IMR-90 (cell line): ENCODE results near the gene PDYN. TPM values are rescaled to one million over a fixed set of nuclear protein-coding genes. Genes with fewer than 3 reads are reported as not detected.

Experiments
- ATAC-seq: fragments of 200-7000 bp; cut with Tn5 transposase; 2 replicates; pipeline ENCODE4 v1.9.1; 2020; ENCODE audit warnings: low read depth, mild to moderate bottlenecking, moderate library complexity
- BruUV-seq: library from RNA; stranded (reverse); fragments of 400-500 nt; replicated peaks from 2 replicates; lab custom pipeline; 2021; lab: Mats Ljungman, UMichigan
- CTCF ChIA-PET: fragments of 300-600 bp; formaldehyde crosslinking; extraction: SDS; loops from one replicate; lab custom pipeline; 2021; ENCODE audit warnings: antibody characterized with exemption; lab: Yijun Ruan, JAX
- POLR2A ChIA-PET: fragments of 300-600 bp; sonication (Branson Sonifier 250); formaldehyde crosslinking; loops from one replicate; lab custom pipeline; 2022; ENCODE audit warnings: antibody characterized with exemption; ENCODE audit not compliant: unreplicated experiment; lab: Charles Lee
- DNase-seq: peaks from one replicate; pipeline ENCODE4 v3.0.0; 2013
- H2AFZ ChIP-seq: replicated peaks from 2 replicates; pipeline ENCODE3; 2013; ENCODE audit warnings: low read length, mild to moderate bottlenecking; ENCODE audit not compliant: poor library complexity
- H2AK5ac ChIP-seq: 2 replicates; pipeline ENCODE4 v1.6.1; 2013; ENCODE audit warnings: low read depth, low read length, inconsistent platforms
- H2AK9ac ChIP-seq: replicated peaks from 2 replicates; pipeline ENCODE3; 2013; ENCODE audit warnings: mild to moderate bottlenecking, low read depth, low read length, moderate library complexity; ENCODE audit not compliant: poor library complexity
- H2BK120ac ChIP-seq: 2 replicates; pipeline ENCODE4 v1.6.1; 2013; ENCODE audit warnings: low read depth, low read length, inconsistent platforms
- H2BK15ac ChIP-seq: 3 replicates; pipeline ENCODE4 v1.6.1; 2013; ENCODE audit warnings: low read depth, low read length, inconsistent platforms
- H2BK20ac ChIP-seq: 2 replicates; pipeline ENCODE4 v1.6.1; 2013; ENCODE audit warnings: low read depth, mild to moderate bottlenecking, inconsistent platforms, low read length, moderate library complexity
- H2BK5ac ChIP-seq: 2 replicates; pipeline ENCODE4 v1.6.1; 2013; ENCODE audit warnings: mild to moderate bottlenecking, low read depth, low read length, inconsistent platforms; ENCODE audit not compliant: poor library complexity, severe bottlenecking
- H3K14ac ChIP-seq: replicated peaks from 2 replicates; pipeline ENCODE4 v1.6.1; 2013; ENCODE audit warnings: low read depth, low read length, inconsistent platforms
- H3K18ac ChIP-seq: 2 replicates; pipeline ENCODE4 v1.6.1; 2013; ENCODE audit warnings: low read depth, low read length, control low read depth
- H3K23ac ChIP-seq: 2 replicates; pipeline ENCODE4 v1.6.1; 2013; ENCODE audit warnings: low read depth, low read length, inconsistent platforms
- H3K27ac ChIP-seq: 2 replicates; pipeline ENCODE4 v1.5.1; 2013; ENCODE audit warnings: mild to moderate bottlenecking, control low read depth, low read length; ENCODE audit not compliant: insufficient read depth
- H3K27me3 ChIP-seq: 2 replicates; pipeline ENCODE4 v1.6.1; 2013; ENCODE audit warnings: low read length; ENCODE audit not compliant: control insufficient read depth, insufficient read depth
- H3K36me3 ChIP-seq: 2 replicates; pipeline ENCODE4 v1.6.1; 2013; ENCODE audit warnings: low read length, mixed read lengths; ENCODE audit not compliant: control insufficient read depth, insufficient read depth
- H3K4ac ChIP-seq: 2 replicates; pipeline ENCODE4 v1.6.1; 2013; ENCODE audit warnings: low read depth, low read length, inconsistent platforms
- H3K4me1 ChIP-seq: 2 replicates; pipeline ENCODE4 v1.6.1; 2013; ENCODE audit warnings: low read length, mixed read lengths; ENCODE audit not compliant: control insufficient read depth, insufficient read depth
- H3K4me2 ChIP-seq: 2 replicates; pipeline ENCODE4 v1.6.1; 2013; ENCODE audit warnings: low read depth, mild to moderate bottlenecking, control low read depth, low read length, moderate library complexity
- H3K4me3 ChIP-seq: 2 replicates; pipeline ENCODE4 v1.5.1; 2013; ENCODE audit warnings: low read depth, mild to moderate bottlenecking, control low read depth, low read length, moderate library complexity; ENCODE audit not compliant: insufficient read depth
- H3K56ac ChIP-seq: 2 replicates; pipeline ENCODE4 v1.6.1; 2013; ENCODE audit warnings: low read length, inconsistent platforms; ENCODE audit not compliant: insufficient read depth; ENCODE audit errors: extremely low read depth
- H3K79me1 ChIP-seq, 2 experiments: 2 replicates each; pipeline ENCODE4 v1.6.1; 2013; ENCODE audit warnings: low read length in 2 of 2, inconsistent platforms in 1 of 2, low read depth in 1 of 2
- H3K9ac ChIP-seq: 2 replicates; pipeline ENCODE4 v1.6.1; 2013; ENCODE audit warnings: low read depth, low read length, control low read depth
- H3K9me1 ChIP-seq: 2 replicates; pipeline ENCODE4 v1.6.1; 2013; ENCODE audit warnings: low read length, inconsistent platforms; ENCODE audit not compliant: insufficient read depth
- H3K9me3 ChIP-seq: 2 replicates; pipeline ENCODE4 v1.6.1; 2013; ENCODE audit warnings: low read length; ENCODE audit not compliant: control insufficient read depth, insufficient read depth
- H4K20me1 ChIP-seq: 2 replicates; pipeline ENCODE4 v1.6.1; 2013; ENCODE audit warnings: low read length, inconsistent platforms; ENCODE audit not compliant: insufficient read depth
- H4K5ac ChIP-seq: 2 replicates; pipeline ENCODE4 v1.6.1; 2013; ENCODE audit warnings: mild to moderate bottlenecking, low read depth, low read length, control low read depth
- H4K8ac ChIP-seq, 2 experiments: 2 replicates each; pipeline ENCODE4 v1.6.1; 2013; ENCODE audit warnings: low read depth in 2 of 2, low read length in 2 of 2, control low read depth in 1 of 2, inconsistent platforms in 1 of 2
- H4K91ac ChIP-seq: 2 replicates; pipeline ENCODE4 v1.6.1; 2013; ENCODE audit warnings: low read depth, low read length, inconsistent platforms; ENCODE audit not compliant: insufficient read depth
- CEBPB ChIP-seq: IDR thresholded peaks from 2 replicates; pipeline ENCODE4 v1.6.1; 2012; ENCODE audit warnings: low read depth, low read length, improper control_type of control experiment
- CHD1 ChIP-seq: IDR thresholded peaks from 2 replicates; pipeline ENCODE4 v1.6.1; 2012; ENCODE audit warnings: low read depth, low read length, improper control_type of control experiment
- ELK1 ChIP-seq: fragments of 150-350 bp; IDR thresholded peaks from 2 replicates; pipeline ENCODE4 v1.6.1; 2016; ENCODE audit warnings: low read depth, mild to moderate bottlenecking, low read length, moderate library complexity, borderline replicate concordance
- FOS ChIP-seq: fragments of 150-350 bp; IDR thresholded peaks from 2 replicates; pipeline ENCODE4 v1.6.1; 2016; ENCODE audit warnings: low read depth, low read length
- RAD21 ChIP-seq: IDR thresholded peaks from 2 replicates; pipeline ENCODE4 v1.6.1; 2012; ENCODE audit warnings: low read length, improper control_type of control experiment
- RFX5 ChIP-seq: IDR thresholded peaks from 2 replicates; pipeline ENCODE4 v1.8.0; 2012; ENCODE audit warnings: low read depth, mild to moderate bottlenecking, low read length, moderate library complexity
- WGBS, 2 experiments: methylation state at CpG; one replicate each; pipeline versions ENCODE4 v1.1.5 to v1.1.7; 2013; ENCODE audit warnings: missing lambda C conversion rate in 2 of 2; ENCODE audit not compliant: insufficient read length in 1 of 2; ENCODE audit errors: extremely low coverage in 2 of 2; 5-methylcytosine and 5-hydroxymethylcytosine counted together
- dilution Hi-C: fragments of 300-500 bp; cut with HindIII; formaldehyde crosslinking; loops from one replicate; pipeline ENCODE4 v1.14.3; 2018; ENCODE audit warnings: low sequenced_read_pairs; ENCODE audit not compliant: unreplicated experiment
- in situ Hi-C: fragments of 300-500 bp; cut with MboI; formaldehyde crosslinking; loops from 3 replicates; pipeline ENCODE4 v1.14.3; 2019; ENCODE audit warnings: low sequenced_read_pairs, inconsistent platforms, mixed read lengths
- intact Hi-C: fragments of 100-400 bp; cut with micrococcal nuclease; formaldehyde crosslinking; loops from 2 replicates; pipeline ENCODE4 v1.10.0; 2022
- polyA plus RNA-seq, 3 experiments: library from polyadenylated mRNA; depleted of rRNA; stranded (reverse); fragments of >200 nt; gene quantifications; 2 replicates each; pipeline ENCODE4 v1.2.3, GENCODE V29; 2012; ENCODE audit warnings: low replicate concordance in 1 of 3
- total RNA-seq: library from RNA; depleted of rRNA; stranded (reverse); fragments of >200 nt; gene quantifications from 2 replicates; pipeline ENCODE4 v1.2.3, GENCODE V29; 2012

PDYN gene
- total and polyA plus RNA-seq, 2 of the 4 experiments (the other 2 are of a cell fraction), result not detected

- H2AFZ ChIP-seq, result no peak overlapping the region
- H3K4me3 ChIP-seq, result no peak overlapping the region
- ChIA-PET POLR2A (no interaction called here), CTCF (no interaction called here)
- no peak overlapping the region for H3K18ac ChIP-seq
- peaks cover 12% of the 10 kb centered on the region for H3K27me3 ChIP-seq
- in situ Hi-C loops (no loop called here), intact Hi-C loops (no loop called here), dilution Hi-C loops (no loop called here)
- DNase-seq (no peak), ATAC-seq (no peak)
- no peak overlapping the region for H4K91ac ChIP-seq
- H3K79me1 ChIP-seq, result no peaks in the 10 kb centered on the region
- no peak overlapping the region for H3K27ac ChIP-seq
- no peak overlapping the region for H3K56ac ChIP-seq
- H3K23ac ChIP-seq, result no peak overlapping the region
- H3K9me1 ChIP-seq, result no peaks in the 10 kb centered on the region
- H3K4me2 ChIP-seq, result no peak overlapping the region
- H2BK15ac ChIP-seq, result no peak overlapping the region
- no peak overlapping the region for H3K14ac ChIP-seq
- H4K5ac ChIP-seq, result no peak overlapping the region
- H4K8ac ChIP-seq, result no peak overlapping the region
- no CpG with 5 or more reads among the region's 3 CpGs for WGBS, 2 experiments
- H2AK9ac ChIP-seq, result no peak overlapping the region
- no peaks in the 10 kb centered on the region for H3K9me3 ChIP-seq
- H3K4me1 ChIP-seq, result no peaks in the 10 kb centered on the region
- H3K36me3 ChIP-seq, result no peaks in the 10 kb centered on the region
- H3K9ac ChIP-seq, result no peak overlapping the region
- no peaks in the 10 kb centered on the region; the same call in 1 of the 2 replicates for H4K20me1 ChIP-seq
- no peak overlapping the region for H2BK5ac ChIP-seq
- H3K4ac ChIP-seq, result no peak overlapping the region
- H2BK20ac ChIP-seq, result no peak overlapping the region
- TF ChIP-seq ELK1 (no peak), FOS (no peak), CHD1 (no peak), RFX5 (no peak), RAD21 (no peak), CEBPB (no peak)
- BruUV-seq, result no TSS peak
- no peak overlapping the region for H2BK120ac ChIP-seq
- no peak overlapping the region for H2AK5ac ChIP-seq
Observed at GRCh38 chr20:1979106-1979778, 14.6 kb downstream of the PDYN start.
